Right atrium auricular region (tissue), 2 donors: Measurements from ENCODE around the gene FAH. TPM values are rescaled to one million over a fixed set of nuclear protein-coding genes. Genes with fewer than 3 reads are reported as not detected.

ENCODE experiments used
- DNase-seq: peaks from one replicate; pipeline ENCODE4 v3.0.0-alpha.2; 2019; ENCODE audit warnings: low spot score
- H3K27ac ChIP-seq, 2 donors: fragments of 200-600 bp; sonication (generic); 1 replicate in 1 of 2; 2 replicates in 1 of 2; pipeline ENCODE4 v1.5.1; 2016 to 2019
- H3K27me3 ChIP-seq, 2 donors: fragments of 200-600 bp; sonication (generic); one replicate each; pipeline versions ENCODE4 v1.5.1 to v1.6.0; 2017 to 2019
- H3K36me3 ChIP-seq: fragments of 200-600 bp; sonication (generic); one replicate; pipeline ENCODE4 v1.5.1; 2016
- H3K4me1 ChIP-seq, 2 donors: fragments of 200-600 bp; sonication (generic); one replicate each; pipeline versions ENCODE4 v1.5.1 to v1.6.0; 2017 to 2019
- H3K4me3 ChIP-seq, 2 donors: fragments of 200-600 bp; sonication (generic); 1 replicate in 1 of 2; 2 replicates in 1 of 2; pipeline ENCODE4 v1.5.1; 2017 to 2019; ENCODE audit warnings: mild to moderate bottlenecking in 1 of 2, moderate library complexity in 1 of 2
- H3K9me3 ChIP-seq, 2 donors: fragments of 200-600 bp; sonication (generic); one replicate each; pipeline ENCODE4 v1.5.1; 2019
- total RNA-seq, 2 donors: library from RNA; depleted of rRNA; stranded (reverse); fragments of >200 nt; gene quantifications; one replicate each; pipeline ENCODE4 v1.1.0, GENCODE V29; 2016
- TF ChIP-seq, protein P1 (sequence below), 2 donors: fragments of 200-600 bp; sonication (generic); IDR thresholded peaks; one replicate each; pipeline ENCODE4 v1.5.1; 2019; ENCODE audit warnings: antibody characterized with exemption in 2 of 2

FAH gene
- total RNA-seq, 2 donors from 2014 or later = 14.4 to 14.6 TPM

DNA sequence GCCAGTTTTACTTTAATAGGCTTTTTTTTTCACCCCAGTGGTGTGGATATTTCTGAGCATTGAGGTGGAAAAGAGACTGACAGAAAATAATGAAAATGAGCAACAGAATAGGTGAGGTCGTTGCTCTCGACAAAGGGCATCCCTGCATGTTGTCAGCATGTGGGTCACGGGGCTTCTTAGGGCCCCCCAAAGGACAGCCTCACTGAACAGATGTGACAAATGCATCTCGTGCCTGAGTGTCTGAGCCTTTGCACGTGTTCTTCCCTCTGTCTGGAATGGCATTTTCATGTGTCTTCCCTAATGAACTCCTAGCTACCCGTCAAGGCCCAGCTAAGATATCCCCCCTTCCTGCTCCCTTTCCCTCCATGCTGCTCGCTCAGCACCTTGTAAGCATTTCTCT lies 31.8 kb downstream of the FAH start:
- Histone ChIP-seq H3K4me1 (peaks cover 0 to 11% of the 10 kb centered on the region in 2 donors), H3K27me3 (no peaks in the 10 kb centered on the region)

DNA sequence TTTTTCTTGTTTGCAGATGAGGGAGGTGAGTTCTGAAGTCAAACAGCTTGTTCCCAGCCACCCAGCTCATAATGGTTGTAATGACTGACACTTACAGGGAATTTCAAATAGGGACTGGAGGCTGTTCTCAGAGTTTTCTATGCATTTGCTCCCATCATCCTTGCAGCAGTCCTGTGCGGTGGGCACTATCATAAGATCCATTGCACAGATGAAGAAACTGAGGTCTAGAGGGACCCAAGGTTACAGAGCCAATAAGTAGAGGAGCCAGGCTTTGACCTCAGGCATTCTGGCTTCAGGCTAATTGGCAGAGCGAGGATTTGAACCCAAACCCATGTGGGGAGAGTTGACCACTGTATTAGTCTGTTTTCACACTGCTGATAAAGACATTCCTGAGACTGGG lies 32.4 kb downstream of the FAH start:
- no peak for DNase-seq
- H3K36me3 ChIP-seq = peaks cover 29% of the 10 kb centered on the region
- TF ChIP-seq, protein P1, sequence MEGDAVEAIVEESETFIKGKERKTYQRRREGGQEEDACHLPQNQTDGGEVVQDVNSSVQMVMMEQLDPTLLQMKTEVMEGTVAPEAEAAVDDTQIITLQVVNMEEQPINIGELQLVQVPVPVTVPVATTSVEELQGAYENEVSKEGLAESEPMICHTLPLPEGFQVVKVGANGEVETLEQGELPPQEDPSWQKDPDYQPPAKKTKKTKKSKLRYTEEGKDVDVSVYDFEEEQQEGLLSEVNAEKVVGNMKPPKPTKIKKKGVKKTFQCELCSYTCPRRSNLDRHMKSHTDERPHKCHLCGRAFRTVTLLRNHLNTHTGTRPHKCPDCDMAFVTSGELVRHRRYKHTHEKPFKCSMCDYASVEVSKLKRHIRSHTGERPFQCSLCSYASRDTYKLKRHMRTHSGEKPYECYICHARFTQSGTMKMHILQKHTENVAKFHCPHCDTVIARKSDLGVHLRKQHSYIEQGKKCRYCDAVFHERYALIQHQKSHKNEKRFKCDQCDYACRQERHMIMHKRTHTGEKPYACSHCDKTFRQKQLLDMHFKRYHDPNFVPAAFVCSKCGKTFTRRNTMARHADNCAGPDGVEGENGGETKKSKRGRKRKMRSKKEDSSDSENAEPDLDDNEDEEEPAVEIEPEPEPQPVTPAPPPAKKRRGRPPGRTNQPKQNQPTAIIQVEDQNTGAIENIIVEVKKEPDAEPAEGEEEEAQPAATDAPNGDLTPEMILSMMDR (IDR thresholded peaks at IDR 0.05) = no peak

More for the DNA sequence above, 31.8 kb downstream of the FAH start:
- Histone ChIP-seq H3K4me3 (no peak overlapping the region), H3K27ac (no peak overlapping the region), H3K9me3 (no peaks in the 10 kb centered on the region), H3K36me3 (peaks cover 29% of the 10 kb centered on the region)
- TF ChIP-seq, protein P1 (IDR thresholded peaks at IDR 0.05) = no peak
- DNase-seq = no peak

DNA sequence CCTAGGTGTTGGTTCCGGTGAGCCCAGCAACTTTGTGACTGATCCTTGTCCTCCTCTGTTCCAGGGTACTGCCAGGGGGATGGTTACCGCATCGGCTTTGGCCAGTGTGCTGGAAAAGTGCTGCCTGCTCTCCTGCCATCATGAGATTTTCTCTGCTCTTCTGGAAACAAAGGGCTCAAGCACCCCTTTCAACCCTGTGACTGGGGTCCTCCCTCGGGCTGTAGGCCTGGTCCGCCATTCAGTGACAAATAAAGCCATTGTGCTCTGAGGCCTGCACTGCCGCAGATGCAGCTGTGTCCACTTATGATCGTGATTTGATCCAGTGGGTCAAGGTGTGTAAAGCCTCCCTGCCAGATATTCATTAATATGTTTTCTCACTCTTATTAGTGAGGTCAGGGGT lies 33.3 kb downstream of the FAH start:
- H3K36me3 ChIP-seq = peaks cover 26% of the 10 kb centered on the region
- TF ChIP-seq, protein P1 (IDR thresholded peaks at IDR 0.05) = no peak

More for the DNA sequence above, 32.4 kb downstream of the FAH start:
- Histone ChIP-seq H3K27me3 (no peaks in the 10 kb centered on the region), H3K4me1 (peaks cover 0 to 11% of the 10 kb centered on the region in 2 donors), H3K9me3 (no peaks in the 10 kb centered on the region), H3K4me3 (no peak overlapping the region), H3K27ac (no peak overlapping the region)

DNA sequence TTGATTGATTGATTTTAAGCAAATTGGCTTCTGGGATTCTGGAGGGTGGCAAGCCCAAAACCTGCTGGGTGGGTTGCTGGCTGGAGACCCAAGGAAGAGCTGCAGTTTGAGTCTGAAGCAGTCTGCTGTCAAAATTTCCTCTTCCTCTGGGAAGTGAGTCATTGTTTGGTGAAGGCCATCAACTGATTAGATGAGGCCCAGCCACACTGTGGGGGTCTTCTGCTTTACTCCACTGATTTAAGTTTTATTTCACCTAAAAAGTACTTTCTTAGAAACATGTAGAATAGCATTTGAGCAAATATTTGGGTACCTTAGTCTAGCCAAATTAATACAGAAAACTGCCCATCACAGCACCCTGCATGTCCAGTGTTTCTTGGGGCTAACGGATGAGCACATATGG lies 33.8 kb downstream of the FAH start:
- H3K27ac ChIP-seq = no peak overlapping the region
- TF ChIP-seq, protein P1 (IDR thresholded peaks at IDR 0.05) = no peak
- no peaks in the 10 kb centered on the region for H3K9me3 ChIP-seq
- H3K36me3 ChIP-seq = peaks cover 21% of the 10 kb centered on the region
- no peaks in the 10 kb centered on the region for H3K27me3 ChIP-seq
- H3K4me1 ChIP-seq = peaks cover 0 to 11% of the 10 kb centered on the region in 2 donors
- no peak for DNase-seq
- H3K4me3 ChIP-seq = no peak overlapping the region

More for the DNA sequence above, 33.3 kb downstream of the FAH start:
- Histone ChIP-seq H3K9me3 (no peaks in the 10 kb centered on the region), H3K27me3 (no peaks in the 10 kb centered on the region), H3K4me3 (no peak overlapping the region), H3K27ac (no peak overlapping the region), H3K4me1 (peaks cover 0 to 11% of the 10 kb centered on the region in 2 donors)
- DNase-seq = no peak

DNA sequence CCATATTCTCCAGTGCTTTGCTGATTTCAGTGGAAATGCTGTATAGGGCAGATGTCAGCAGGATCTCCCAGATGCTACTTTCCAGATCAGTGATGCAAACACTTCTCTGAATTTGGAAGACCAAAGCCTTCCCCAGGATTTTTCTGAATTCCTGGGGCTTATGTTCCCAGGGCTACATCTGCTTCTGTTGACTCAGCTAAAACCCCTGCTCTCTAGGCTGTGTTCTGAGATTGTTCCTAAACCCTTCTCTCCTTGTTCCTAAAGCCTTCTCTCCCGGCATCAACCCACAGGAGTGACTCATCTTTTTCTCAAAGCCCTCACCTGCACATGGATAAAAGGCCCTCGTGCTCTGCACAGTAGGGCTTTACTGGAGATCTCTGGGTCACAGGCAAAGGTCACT lies 35.5 kb downstream of the FAH start:
- Histone ChIP-seq H3K4me1 (peaks cover 0 to under 1% of the 10 kb centered on the region in 2 donors), H3K9me3 (no peaks in the 10 kb centered on the region), H3K4me3 (no peak overlapping the region), H3K27ac (no peak overlapping the region), H3K36me3 (peaks cover 16% of the 10 kb centered on the region), H3K27me3 (no peaks in the 10 kb centered on the region)
- DNase-seq = no peak
- TF ChIP-seq, protein P1 (IDR thresholded peaks at IDR 0.05) = no peak

DNA sequence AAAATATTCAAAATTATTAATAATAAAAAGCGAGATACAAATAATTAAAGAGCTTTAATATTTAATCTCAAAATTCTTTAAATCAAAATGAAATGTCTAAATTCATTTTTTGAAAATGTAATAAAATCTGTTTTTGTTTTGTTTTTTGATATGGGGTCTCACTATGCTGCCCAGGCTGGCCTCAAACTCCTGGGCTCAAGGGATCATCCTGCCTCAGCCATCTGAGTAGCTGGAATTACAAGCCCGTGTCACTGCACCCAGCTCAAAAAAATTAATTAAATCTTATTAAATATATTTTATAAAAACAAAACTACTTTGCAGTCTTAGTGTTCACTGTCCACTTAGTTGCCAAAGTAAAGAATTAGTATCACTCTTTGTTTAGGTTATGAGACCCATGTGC lies 38.4 kb downstream of the FAH start:
- no peaks in the 10 kb centered on the region for H3K9me3 ChIP-seq
- H3K27me3 ChIP-seq = no peaks in the 10 kb centered on the region
- no peak for DNase-seq
- no peak overlapping the region for H3K4me3 ChIP-seq
- H3K36me3 ChIP-seq = peaks cover 12% of the 10 kb centered on the region
- no peaks in the 10 kb centered on the region for H3K4me1 ChIP-seq
- H3K27ac ChIP-seq = no peak overlapping the region
- TF ChIP-seq, protein P1 (IDR thresholded peaks at IDR 0.05) = no peak
